Lung microvascular endothelial cell (primary cell): ENCODE data around the gene BSG. TPM values are rescaled to one million over a fixed set of nuclear protein-coding genes. Genes with fewer than 3 reads are reported as not detected.
"Not testable (repeated sequence)": the region's sequence is repeated elsewhere in the genome, so short reads cannot be mapped to it uniquely, and the experiment has no call there.

Source experiments
- DNase-seq, 2 donors: peaks; one replicate each; pipeline versions ENCODE4 v3.0.0 to v3.0.0-alpha.2; 2010; ENCODE audit warnings: low read depth in 2 of 2
- total RNA-seq: library from RNA; depleted of rRNA; stranded (reverse); fragments of >200 nt; gene quantifications from 2 replicates; pipeline ENCODE4 v1.2.1, GENCODE V29; 2014

The BSG gene
- total RNA-seq, 1 donor from 2014 or later, result 184 TPM

- DNase-seq, result peak; percentile 39 to 64
Measured at GRCh38 chr19:572743-573518, 535 bp downstream of the BSG start.

DNA sequence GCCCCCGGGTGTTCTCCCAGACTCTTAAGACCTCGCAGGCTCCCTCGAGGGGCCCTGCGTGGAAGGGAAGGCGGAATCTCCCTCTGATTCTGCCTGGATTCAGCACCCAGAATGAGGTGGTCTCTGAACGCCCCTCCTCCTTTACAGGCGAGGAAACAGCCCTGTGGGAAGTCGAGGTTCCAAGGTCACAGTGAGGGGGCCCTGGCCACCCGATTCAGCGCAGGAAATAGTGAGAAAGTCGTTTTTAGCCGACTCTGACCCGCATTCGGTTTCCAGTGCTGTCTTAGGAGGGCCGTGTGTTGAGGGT, 1.1 kb downstream of the BSG start:
- DNase-seq, result no peak

DNA sequence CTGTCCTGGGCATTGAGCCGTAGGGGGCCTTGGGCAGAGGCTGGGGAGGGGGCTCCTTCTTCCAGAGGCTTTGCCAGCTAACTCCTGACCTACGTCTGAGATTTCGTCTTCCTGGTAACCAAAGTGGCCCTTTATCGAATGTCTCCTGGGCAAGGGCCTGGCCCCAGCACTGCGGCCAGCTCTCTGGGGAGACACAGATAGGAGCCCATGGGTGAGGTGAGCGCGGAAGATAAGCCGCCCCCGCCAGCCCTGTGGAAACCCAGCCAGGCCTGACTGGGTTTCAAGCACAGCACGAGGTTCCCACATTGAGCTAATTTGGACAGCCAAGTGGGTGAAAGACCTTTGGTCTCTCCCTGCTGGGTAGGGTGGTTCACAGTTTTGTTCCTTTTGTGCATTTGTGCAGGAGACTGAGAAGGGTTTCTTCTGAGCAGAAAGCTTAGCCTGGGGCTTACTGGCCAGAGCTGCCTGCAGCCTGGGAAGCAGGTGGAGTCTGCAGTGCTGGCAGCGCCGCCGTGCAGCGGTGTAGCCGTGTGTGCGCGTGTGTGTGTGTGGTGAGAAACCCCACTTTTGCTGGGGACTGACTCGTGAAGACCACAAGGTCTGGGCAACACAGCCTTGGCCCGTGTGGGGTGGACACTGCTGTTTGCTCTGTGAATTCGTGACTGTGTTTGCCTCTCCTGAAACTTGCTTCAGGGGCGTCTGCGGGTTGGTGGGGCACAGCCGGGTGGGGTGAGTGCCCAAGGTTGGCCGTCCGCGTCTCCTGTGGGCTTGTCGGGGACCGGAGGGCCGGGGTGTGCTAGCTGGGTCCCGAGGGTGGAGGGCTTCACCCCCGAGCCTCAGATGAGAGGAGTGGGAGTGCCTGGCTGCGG, 2.5 kb downstream of the BSG start:
- DNase-seq, result peak; percentile 44 to 49

- DNase-seq, result peak in 1 of 2 donors; percentile 72
Measured at GRCh38 chr19:575527-576506, 3.4 kb downstream of the BSG start.

- no peak for DNase-seq
Measured at GRCh38 chr19:576768-577438, 4.5 kb downstream of the BSG start.

DNA sequence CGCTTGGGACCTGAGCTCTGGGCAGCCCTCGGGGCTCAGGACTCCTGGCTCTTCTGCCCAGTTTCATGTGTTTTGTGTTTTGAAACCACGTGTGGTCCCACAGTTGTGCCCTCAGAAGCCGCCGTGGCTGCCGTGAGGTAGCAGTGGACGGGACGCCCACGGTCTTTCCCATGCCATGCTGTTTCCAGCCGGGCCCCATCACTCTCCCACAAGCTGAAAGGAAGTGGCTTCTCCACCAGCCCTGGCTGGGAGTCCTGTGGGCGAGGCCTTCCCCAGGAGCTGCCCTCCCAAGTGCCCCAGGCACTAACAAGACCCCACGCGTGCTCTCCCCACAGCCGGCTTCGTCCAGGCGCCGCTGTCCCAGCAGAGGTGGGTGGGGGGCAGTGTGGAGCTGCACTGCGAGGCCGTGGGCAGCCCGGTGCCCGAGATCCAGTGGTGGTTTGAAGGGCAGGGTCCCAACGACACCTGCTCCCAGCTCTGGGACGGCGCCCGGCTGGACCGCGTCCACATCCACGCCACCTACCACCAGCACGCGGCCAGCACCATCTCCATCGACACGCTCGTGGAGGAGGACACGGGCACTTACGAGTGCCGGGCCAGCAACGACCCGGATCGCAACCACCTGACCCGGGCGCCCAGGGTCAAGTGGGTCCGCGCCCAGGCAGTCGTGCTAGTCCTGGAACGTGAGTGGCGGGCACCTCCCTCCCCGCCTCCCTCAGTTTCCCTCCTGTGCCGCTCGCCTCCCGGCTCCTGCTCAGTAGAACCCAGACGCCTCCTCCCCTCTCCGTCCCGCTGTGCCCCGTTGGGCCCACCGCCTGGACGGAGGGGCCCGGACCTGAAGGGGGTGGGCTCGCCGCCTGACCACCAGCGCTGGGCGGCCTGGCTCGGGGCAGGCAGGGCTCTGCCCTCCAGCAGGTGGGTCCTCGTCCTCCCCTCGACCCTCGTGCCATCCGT, 5.3 kb downstream of the BSG start:
- no peak for DNase-seq

DNA sequence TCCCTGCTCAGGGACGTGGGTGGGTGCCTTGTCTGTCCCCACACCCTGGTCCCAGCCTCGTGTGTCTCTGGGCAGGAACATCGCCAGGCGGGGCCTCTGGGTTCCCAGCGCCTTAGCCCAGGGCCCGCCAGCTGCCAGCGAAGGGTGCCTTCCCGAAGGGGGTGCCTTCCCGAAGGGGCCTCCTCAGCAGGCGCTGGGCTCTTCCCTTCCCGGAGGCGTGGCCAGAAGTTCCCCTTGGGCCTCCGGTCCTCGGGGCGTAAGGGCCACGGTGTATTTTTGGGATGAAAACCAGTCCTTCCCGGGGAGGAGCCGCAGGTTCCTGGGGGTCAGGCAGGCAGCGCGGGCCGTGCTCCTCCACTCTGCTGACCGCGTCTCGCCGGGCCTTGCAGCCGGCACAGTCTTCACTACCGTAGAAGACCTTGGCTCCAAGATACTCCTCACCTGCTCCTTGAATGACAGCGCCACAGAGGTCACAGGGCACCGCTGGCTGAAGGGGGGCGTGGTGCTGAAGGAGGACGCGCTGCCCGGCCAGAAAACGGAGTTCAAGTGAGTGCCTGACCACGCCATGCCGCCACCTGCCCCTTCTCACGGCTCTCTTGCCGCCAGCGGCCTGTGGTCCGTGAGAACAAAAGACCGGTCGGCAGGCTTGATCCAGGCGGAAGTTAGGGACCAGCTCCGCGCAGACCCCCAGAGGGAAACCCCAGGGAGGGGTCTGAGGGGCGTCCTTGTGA, 6.9 kb downstream of the BSG start:
- no peak for DNase-seq

GRCh38 chr19:579842-580155, 7.4 kb downstream of the BSG start:
- no peak for DNase-seq

DNA sequence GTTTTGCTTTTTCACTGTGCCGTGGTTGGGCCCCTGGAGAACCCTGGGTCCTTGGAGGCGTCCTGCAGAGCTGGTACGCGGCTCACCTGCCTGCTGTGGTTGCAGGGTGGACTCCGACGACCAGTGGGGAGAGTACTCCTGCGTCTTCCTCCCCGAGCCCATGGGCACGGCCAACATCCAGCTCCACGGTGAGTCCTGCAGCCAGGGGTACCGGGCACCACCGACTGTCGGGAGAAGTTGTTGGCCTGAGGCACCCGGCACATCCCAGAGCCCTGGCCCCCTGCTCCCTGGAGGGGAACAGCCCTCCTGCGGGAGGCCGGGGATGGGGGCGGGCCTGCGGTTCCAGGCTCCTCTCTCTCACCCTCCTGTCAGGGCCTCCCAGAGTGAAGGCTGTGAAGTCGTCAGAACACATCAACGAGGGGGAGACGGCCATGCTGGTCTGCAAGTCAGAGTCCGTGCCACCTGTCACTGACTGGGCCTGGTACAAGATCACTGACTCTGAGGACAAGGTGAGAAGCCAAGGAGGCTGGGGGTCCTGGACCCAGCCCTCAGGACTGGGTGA, 8.0 kb downstream of the BSG start:
- no peak for DNase-seq

- DNase-seq, result no peak
Measured at GRCh38 chr19:581399-582111, 9.2 kb downstream of the BSG start.

GRCh38 chr19:582497-583197, 10.3 kb downstream of the BSG start:
- no peak for DNase-seq

GRCh38 chr19:583198-583967, 11.0 kb downstream of the BSG start:
- no peak for DNase-seq

DNA sequence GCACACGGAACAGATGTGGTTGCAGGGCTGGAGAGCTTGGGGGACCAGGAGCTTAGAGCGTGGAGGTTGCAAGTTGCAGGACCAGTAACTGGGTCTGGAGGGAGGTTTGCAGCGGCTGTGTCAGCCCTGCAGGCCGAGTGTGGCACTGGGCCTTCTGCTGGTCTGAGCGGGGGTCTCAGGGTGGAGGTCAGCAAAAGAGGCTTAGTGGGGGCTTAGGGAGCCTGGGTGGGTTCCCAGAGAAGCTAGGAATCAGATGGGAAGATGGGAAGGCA, 11.5 kb downstream of the BSG start:
- DNase-seq, result no peak

- peak; percentile 37 to 69 for DNase-seq
Measured at GRCh38 chr19:584240-585001, 12.0 kb downstream of the BSG start.

- not testable (repeated sequence) for DNase-seq
Measured at GRCh38 chr19:585146-585545, 12.8 kb downstream of the BSG start.

GRCh38 chr19:585551-586110, 13.2 kb downstream of the BSG start:
- DNase-seq, result no peak
